Astrocyte (in vitro differentiated cells and primary cell): ENCODE results near the gene THRAP3. TPM values are rescaled to one million over a fixed set of nuclear protein-coding genes. Genes with fewer than 3 reads are reported as not detected.
A peak's percentile ranks its signal among the peaks of the same experiment; 100 is the strongest.

Experiments
- DNase-seq: peaks from one replicate; pipeline ENCODE4 v3.0.0-alpha.2; 2010; ENCODE audit warnings: low read depth
- FAIRE-seq: peaks from 2 replicates; lab custom pipeline; 2011; peaks lifted over from hg19 to GRCh38; lab: Jason Lieb, UNC
- H2AFZ ChIP-seq: 2 replicates; pipeline ENCODE4 v1.6.0; 2012; ENCODE audit warnings: low read depth, low read length, inconsistent platforms
- H3K27ac ChIP-seq: 2 replicates; pipeline ENCODE4 v1.5.1; 2011; ENCODE audit warnings: low read depth, low read length, inconsistent platforms
- H3K27me3 ChIP-seq: 2 replicates; pipeline ENCODE4 v1.6.0; 2011; ENCODE audit warnings: low read length, inconsistent platforms; ENCODE audit not compliant: insufficient read depth
- H3K36me3 ChIP-seq: 2 replicates; pipeline ENCODE4 v1.5.1; 2011; ENCODE audit warnings: low read length, inconsistent platforms; ENCODE audit not compliant: insufficient read depth
- H3K4me1 ChIP-seq: 2 replicates; pipeline ENCODE4 v1.5.1; 2011; ENCODE audit warnings: low read length, inconsistent platforms; ENCODE audit not compliant: insufficient read depth
- H3K4me2 ChIP-seq: 2 replicates; pipeline ENCODE4 v1.6.0; 2012; ENCODE audit warnings: low read length, inconsistent platforms
- H3K4me3 ChIP-seq: 2 replicates; pipeline ENCODE4 v1.5.1; 2011; ENCODE audit warnings: low read depth, mild to moderate bottlenecking, low read length, inconsistent platforms; ENCODE audit not compliant: insufficient read depth
- H3K79me2 ChIP-seq: 2 replicates; pipeline ENCODE4 v1.6.0; 2012; ENCODE audit warnings: mild to moderate bottlenecking, low read length, inconsistent platforms; ENCODE audit not compliant: insufficient read depth
- H3K9ac ChIP-seq: 2 replicates; pipeline ENCODE4 v1.6.0; 2012; ENCODE audit warnings: mild to moderate bottlenecking, low read length, inconsistent platforms
- H3K9me3 ChIP-seq: 2 replicates; pipeline ENCODE4 v1.5.1; 2012; ENCODE audit warnings: low read depth, mild to moderate bottlenecking, low read length, inconsistent platforms; ENCODE audit not compliant: insufficient read depth
- H4K20me1 ChIP-seq: 2 replicates; pipeline ENCODE4 v1.6.0; 2012; ENCODE audit warnings: low read length, inconsistent platforms; ENCODE audit not compliant: insufficient read depth
- H3K27ac Mint-ChIP-seq: one replicate; pipeline ENCODE4 v1.8.0; 2021; ENCODE audit warnings: mild to moderate bottlenecking, mixed read lengths; ENCODE audit not compliant: unreplicated experiment
- H3K27me3 Mint-ChIP-seq: one replicate; pipeline ENCODE4 v1.8.0; 2021; ENCODE audit warnings: low read depth, mixed read lengths; ENCODE audit not compliant: unreplicated experiment
- H3K36me3 Mint-ChIP-seq: one replicate; pipeline ENCODE4 v1.8.0; 2021; ENCODE audit warnings: low read depth, mixed read lengths; ENCODE audit not compliant: unreplicated experiment
- H3K4me1 Mint-ChIP-seq: one replicate; pipeline ENCODE4 v1.8.0; 2021; ENCODE audit warnings: low read depth, mixed read lengths; ENCODE audit not compliant: unreplicated experiment
- H3K4me3 Mint-ChIP-seq: one replicate; pipeline ENCODE4 v1.8.0; 2021; ENCODE audit warnings: mild to moderate bottlenecking, moderate library complexity, mixed read lengths; ENCODE audit not compliant: unreplicated experiment
- H3K9me3 Mint-ChIP-seq: one replicate; pipeline ENCODE4 v1.8.0; 2021; ENCODE audit warnings: mild to moderate bottlenecking, mixed read lengths; ENCODE audit not compliant: unreplicated experiment
- EZH2 ChIP-seq: IDR thresholded peaks from 2 replicates; pipeline ENCODE4 v1.6.1; 2012; ENCODE audit warnings: mild to moderate bottlenecking, low read length, inconsistent platforms; ENCODE audit not compliant: insufficient read depth
- total RNA-seq: library from RNA; stranded (reverse); gene quantifications from 2 replicates; pipeline ENCODE4 v1.2.1, GENCODE V29; 2021
- TF ChIP-seq, protein P1 (sequence below): IDR thresholded peaks from 2 replicates; pipeline ENCODE4 v1.5.1; 2011; ENCODE audit warnings: low read depth, mild to moderate bottlenecking, inconsistent platforms, low read length, moderate library complexity; ENCODE audit not compliant: insufficient read depth

THRAP3 gene
- total RNA-seq, 1 donor from 2014 or later = 109 TPM

DNA sequence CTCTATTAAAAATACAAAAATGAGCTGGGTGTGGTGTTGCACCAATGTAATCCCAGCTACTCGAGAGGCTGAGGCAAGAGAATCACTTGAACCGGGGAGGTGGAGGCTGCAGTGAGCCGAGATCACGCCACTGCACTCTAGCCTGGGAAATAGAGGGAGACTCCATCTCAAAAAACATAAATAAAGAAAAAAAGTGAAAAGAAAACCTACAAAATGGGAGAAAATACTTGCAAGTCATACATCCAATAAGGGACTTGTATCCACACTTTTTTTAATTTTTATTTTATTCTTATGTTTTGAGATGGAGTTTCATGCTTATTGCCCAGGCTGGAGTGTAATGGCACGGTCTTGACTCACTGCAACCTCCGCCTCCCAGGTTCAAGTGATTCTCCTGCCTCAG lies 52.4 kb downstream of the THRAP3 start:
- H3K79me2 ChIP-seq = peaks cover 80% of the 10 kb centered on the region
- H3K4me3 ChIP-seq = no peak overlapping the region
- H3K36me3 Mint-ChIP-seq = peaks cover 9% of the 10 kb centered on the region
- no peak overlapping the region for H3K27ac ChIP-seq
- H3K4me3 Mint-ChIP-seq = no peak overlapping the region
- no peak overlapping the region for H3K27ac Mint-ChIP-seq
- TF ChIP-seq EZH2 = no peak
- TF ChIP-seq, protein P1, sequence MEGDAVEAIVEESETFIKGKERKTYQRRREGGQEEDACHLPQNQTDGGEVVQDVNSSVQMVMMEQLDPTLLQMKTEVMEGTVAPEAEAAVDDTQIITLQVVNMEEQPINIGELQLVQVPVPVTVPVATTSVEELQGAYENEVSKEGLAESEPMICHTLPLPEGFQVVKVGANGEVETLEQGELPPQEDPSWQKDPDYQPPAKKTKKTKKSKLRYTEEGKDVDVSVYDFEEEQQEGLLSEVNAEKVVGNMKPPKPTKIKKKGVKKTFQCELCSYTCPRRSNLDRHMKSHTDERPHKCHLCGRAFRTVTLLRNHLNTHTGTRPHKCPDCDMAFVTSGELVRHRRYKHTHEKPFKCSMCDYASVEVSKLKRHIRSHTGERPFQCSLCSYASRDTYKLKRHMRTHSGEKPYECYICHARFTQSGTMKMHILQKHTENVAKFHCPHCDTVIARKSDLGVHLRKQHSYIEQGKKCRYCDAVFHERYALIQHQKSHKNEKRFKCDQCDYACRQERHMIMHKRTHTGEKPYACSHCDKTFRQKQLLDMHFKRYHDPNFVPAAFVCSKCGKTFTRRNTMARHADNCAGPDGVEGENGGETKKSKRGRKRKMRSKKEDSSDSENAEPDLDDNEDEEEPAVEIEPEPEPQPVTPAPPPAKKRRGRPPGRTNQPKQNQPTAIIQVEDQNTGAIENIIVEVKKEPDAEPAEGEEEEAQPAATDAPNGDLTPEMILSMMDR = no peak
- DNase-seq = no peak
- H4K20me1 ChIP-seq = peaks cover 54% of the 10 kb centered on the region
- H3K27me3 Mint-ChIP-seq = no peaks in the 10 kb centered on the region
- no peaks in the 10 kb centered on the region for H3K9me3 ChIP-seq
- no peak for FAIRE-seq
- no peak overlapping the region for H2AFZ ChIP-seq
- peaks cover 17% of the 10 kb centered on the region for H3K4me1 Mint-ChIP-seq
- no peak overlapping the region for H3K9ac ChIP-seq
- no peaks in the 10 kb centered on the region for H3K9me3 Mint-ChIP-seq
- no peak overlapping the region for H3K4me2 ChIP-seq
- no peaks in the 10 kb centered on the region for H3K27me3 ChIP-seq
- H3K4me1 ChIP-seq = no peaks in the 10 kb centered on the region
- H3K36me3 ChIP-seq = peaks cover 14% of the 10 kb centered on the region

- Histone ChIP-seq H3K4me2 (no peak overlapping the region), H3K4me1 (no peaks in the 10 kb centered on the region), H3K27ac (no peak overlapping the region), H3K79me2 (peaks cover 70% of the 10 kb centered on the region), H4K20me1 (peaks cover 52% of the 10 kb centered on the region), H3K27me3 (no peaks in the 10 kb centered on the region), H3K9ac (no peak overlapping the region), H3K36me3 (peaks cover 19% of the 10 kb centered on the region), H3K9me3 (no peaks in the 10 kb centered on the region), H3K4me3 (no peak overlapping the region), H2AFZ (no peak overlapping the region)
- Mint-ChIP-seq H3K4me3 (no peak overlapping the region), H3K9me3 (no peaks in the 10 kb centered on the region), H3K27ac (peak overlapping the region; percentile 20), H3K27me3 (no peaks in the 10 kb centered on the region), H3K4me1 (peaks cover 18% of the 10 kb centered on the region), H3K36me3 (peaks cover 3% of the 10 kb centered on the region)
- TF ChIP-seq EZH2 = no peak
- TF ChIP-seq, protein P1 = no peak
- FAIRE-seq (no peak), DNase-seq (peak; percentile 68)
Observed at GRCh38 chr1:36279110-36279788, 55.0 kb downstream of the THRAP3 start.

GRCh38 chr1:36279789-36280296 lies 55.6 kb downstream of the THRAP3 start:
- Histone ChIP-seq H4K20me1 (peaks cover 57% of the 10 kb centered on the region), H3K79me2 (peaks cover 72% of the 10 kb centered on the region), H3K27me3 (no peaks in the 10 kb centered on the region), H2AFZ (no peak overlapping the region), H3K4me1 (no peaks in the 10 kb centered on the region), H3K36me3 (peaks cover 25% of the 10 kb centered on the region), H3K9ac (no peak overlapping the region), H3K4me2 (no peak overlapping the region), H3K27ac (no peak overlapping the region), H3K4me3 (no peak overlapping the region), H3K9me3 (no peaks in the 10 kb centered on the region)
- Mint-ChIP-seq H3K36me3 (peaks cover 3% of the 10 kb centered on the region), H3K4me3 (no peak overlapping the region), H3K9me3 (no peaks in the 10 kb centered on the region), H3K27ac (peak overlapping the region; percentile 20), H3K4me1 (peaks cover 20% of the 10 kb centered on the region), H3K27me3 (no peaks in the 10 kb centered on the region)
- TF ChIP-seq, protein P1 = no peak
- TF ChIP-seq EZH2 = no peak
- DNase-seq (no peak), FAIRE-seq (no peak)
